Measurements from ENCODE around the gene TMEM44. TPM values are rescaled to one million over a fixed set of nuclear protein-coding genes. Genes with fewer than 3 reads are reported as not detected.

The TMEM44 gene
- total and polyA plus RNA-seq, 2 of the 4 experiments (the other 2 are of a cell fraction), result 9.7 to 24.2 TPM

- H2BK20ac ChIP-seq (ENCODE audit: low read depth, low read length), result no peak overlapping the region
- H3K9me3 ChIP-seq (ENCODE audit: control insufficient read depth, insufficient read depth, low read length), result no peaks in the 10 kb centered on the region
- TF ChIP-seq USF2 (IDR thresholded peaks at IDR 0.05; ENCODE audit: low read depth, low read length), result no peak
- in situ Hi-C loops (cut with MboI; ENCODE audit: low sequenced_read_pairs), result no loop called here
- H2BK5ac ChIP-seq (ENCODE audit: low read depth, low read length, poor library complexity, severe bottlenecking), result no peak overlapping the region
- peaks cover 8% of the 10 kb centered on the region; the same call in 1 of the 2 replicates for H3K9me1 ChIP-seq (ENCODE audit: insufficient read depth, low read length)
- BruUV-seq (replicated peaks), result no TSS peak
- H3K18ac ChIP-seq (ENCODE audit: low read depth, low read length), result no peak overlapping the region
- DNase-seq, result no peak
- peaks cover 3% of the 10 kb centered on the region; the same call in 1 of the 2 replicates for H4K20me1 ChIP-seq (ENCODE audit: insufficient read depth, low read length)
- no peak overlapping the region for H2AFZ ChIP-seq (replicated peaks; ENCODE audit: low read length, poor library complexity)
- ATAC-seq (ENCODE audit: low read depth), result no peak
- no peaks in the 10 kb centered on the region for H3K27me3 ChIP-seq (ENCODE audit: control insufficient read depth, insufficient read depth, low read length)
- no peak overlapping the region for H3K23ac ChIP-seq (ENCODE audit: low read depth, low read length)
- H3K4me2 ChIP-seq (ENCODE audit: low read depth, low read length), result no peak overlapping the region
- no peak overlapping the region for H2AK9ac ChIP-seq (replicated peaks; ENCODE audit: low read depth, low read length, poor library complexity)
- 100% methylated on average over 2 of the region's 26 CpGs; no CpG with 5 or more reads in 1 of the 2 experiments for WGBS, 2 experiments (ENCODE audit: extremely low coverage in 2 of 2, insufficient read length in 1 of 2)
- 0 out of 2 replicates have a peak, but pooled peaks cover 2% of the 10 kb centered on the region for H3K4me1 ChIP-seq (ENCODE audit: control insufficient read depth, insufficient read depth, low read length)
- H3K27ac ChIP-seq (ENCODE audit: insufficient read depth, low read length), result no peak overlapping the region
- H3K36me3 ChIP-seq (ENCODE audit: control insufficient read depth, insufficient read depth, low read length), result peaks cover 51% of the 10 kb centered on the region
- intact Hi-C loops (cut with micrococcal nuclease), result no loop called here
- no peak overlapping the region for H3K4ac ChIP-seq (ENCODE audit: low read depth, low read length)
- no peak overlapping the region for H3K9ac ChIP-seq (ENCODE audit: low read depth, low read length)
- no peak overlapping the region for H3K4me3 ChIP-seq (ENCODE audit: insufficient read depth, low read depth, low read length)
- dilution Hi-C loops (cut with HindIII; ENCODE audit: low sequenced_read_pairs, unreplicated experiment), result no loop called here
- peaks cover 6 to 18% of the 10 kb centered on the region in 2 experiments for H3K79me1 ChIP-seq (ENCODE audit: low read depth in 1 of 2, low read length in 2 of 2)
- H3K14ac ChIP-seq (replicated peaks; ENCODE audit: low read depth, low read length), result no peak overlapping the region
- H4K5ac ChIP-seq (ENCODE audit: low read depth, low read length), result no peak overlapping the region
- no peak overlapping the region for H2BK120ac ChIP-seq (ENCODE audit: low read depth, low read length)
- H2AK5ac ChIP-seq (ENCODE audit: low read depth, low read length), result no peak overlapping the region
- no peak overlapping the region for H2BK15ac ChIP-seq (ENCODE audit: low read depth, low read length)
- CTCF ChIA-PET, result no interaction called here
- H3K56ac ChIP-seq (ENCODE audit: extremely low read depth, insufficient read depth, low read length), result no peak overlapping the region
- H4K8ac ChIP-seq (ENCODE audit: low read depth in 2 of 2, low read length in 2 of 2), result no peak overlapping the region
- POLR2A ChIA-PET (ENCODE audit: unreplicated experiment), result no interaction called here
- H4K91ac ChIP-seq (ENCODE audit: insufficient read depth, low read depth, low read length), result no peak overlapping the region
These were observed 10.4 kb downstream of the TMEM44 start for GRCh38 chr3:194622621-194623340.
